ENCODE data around the gene TWSG1.

TWSG1 gene

GRCh38 chr18:9335697-9336045 lies 1.1 kb downstream of the TWSG1 start:
- DNase-seq (ENCODE audit: low read depth) = no peak

- DNase-seq (ENCODE audit: low read depth) = no peak
Measured at GRCh38 chr18:9336827-9337226, 2.3 kb downstream of the TWSG1 start.

- no peak for DNase-seq (ENCODE audit: low read depth)
Measured at GRCh38 chr18:9337873-9338272, 3.3 kb downstream of the TWSG1 start.

- DNase-seq (ENCODE audit: low read depth) = no peak
Measured at GRCh38 chr18:9340472-9340871, 5.9 kb downstream of the TWSG1 start.

GRCh38 chr18:9343577-9343976 lies 9.0 kb downstream of the TWSG1 start:
- no peak for DNase-seq (ENCODE audit: low read depth)

- DNase-seq (ENCODE audit: low read depth) = no peak
Measured at GRCh38 chr18:9346775-9347174, 12.2 kb downstream of the TWSG1 start.

- DNase-seq (ENCODE audit: low read depth) = peak; percentile 77
Measured at GRCh38 chr18:9348079-9348671, 13.6 kb downstream of the TWSG1 start.

- DNase-seq (ENCODE audit: low read depth) = peak; percentile 30
Measured at GRCh38 chr18:9348766-9349165, 14.2 kb downstream of the TWSG1 start.

GRCh38 chr18:9353596-9353995 lies 19.0 kb downstream of the TWSG1 start:
- no peak for DNase-seq (ENCODE audit: low read depth)

- DNase-seq (ENCODE audit: low read depth) = no peak
Measured at GRCh38 chr18:9354256-9354655, 19.7 kb downstream of the TWSG1 start.

GRCh38 chr18:9356976-9357375 lies 22.4 kb downstream of the TWSG1 start:
- DNase-seq (ENCODE audit: low read depth) = peak; percentile 60

- no peak for DNase-seq (ENCODE audit: low read depth)
Measured at GRCh38 chr18:9359796-9360195, 25.2 kb downstream of the TWSG1 start.

- DNase-seq (ENCODE audit: low read depth) = peak; percentile 54
Measured at GRCh38 chr18:9361191-9361590, 26.6 kb downstream of the TWSG1 start.

- no peak for DNase-seq (ENCODE audit: low read depth)
Measured at GRCh38 chr18:9362869-9363268, 28.3 kb downstream of the TWSG1 start.

GRCh38 chr18:9364242-9364641 lies 29.7 kb downstream of the TWSG1 start:
- DNase-seq (ENCODE audit: low read depth) = no peak

- peak; percentile 57 for DNase-seq (ENCODE audit: low read depth)
Measured at GRCh38 chr18:9365406-9365805, 30.8 kb downstream of the TWSG1 start.

GRCh38 chr18:9366126-9366714 lies 31.6 kb downstream of the TWSG1 start:
- DNase-seq (ENCODE audit: low read depth) = peak; percentile 56

GRCh38 chr18:9373254-9373653 lies 38.7 kb downstream of the TWSG1 start:
- peak; percentile 38 for DNase-seq (ENCODE audit: low read depth)

GRCh38 chr18:9379118-9379517 lies 44.5 kb downstream of the TWSG1 start:
- no peak for DNase-seq (ENCODE audit: low read depth)

- peak; percentile 41 for DNase-seq (ENCODE audit: low read depth)
Measured at GRCh38 chr18:9380101-9380500, 45.5 kb downstream of the TWSG1 start.

GRCh38 chr18:9380621-9381395 lies 46.2 kb downstream of the TWSG1 start:
- peak; percentile 76 for DNase-seq (ENCODE audit: low read depth)

GRCh38 chr18:9386879-9387278 lies 52.3 kb downstream of the TWSG1 start:
- DNase-seq (ENCODE audit: low read depth) = no peak

GRCh38 chr18:9387891-9388290 lies 53.3 kb downstream of the TWSG1 start:
- DNase-seq (ENCODE audit: low read depth) = no peak

GRCh38 chr18:9389706-9390105 lies 55.1 kb downstream of the TWSG1 start:
- DNase-seq (ENCODE audit: low read depth) = no peak
